Ovary (tissue), 3 donors: ENCODE measurements around the gene AGFG2.

Source experiments
- CTCF ChIP-seq, 3 donors: fragments of 450-650 bp in 2 of 3; fragments of 200-600 bp in 1 of 3; IDR thresholded peaks; one replicate each; pipeline versions ENCODE4 v1.5.1 to v1.8.0; 2016 to 2022; ENCODE audit warnings: antibody characterized with exemption in 3 of 3, mild to moderate bottlenecking in 1 of 3
- EP300 ChIP-seq: sonication (generic); formaldehyde crosslinking; IDR thresholded peaks from one replicate; pipeline ENCODE4 v1.6.1; 2017; ENCODE audit warnings: antibody characterized with exemption
- POLR2A ChIP-seq: fragments of 450-650 bp; IDR thresholded peaks from one replicate; pipeline ENCODE4 v1.6.1; 2017; ENCODE audit warnings: antibody characterized with exemption, mild to moderate bottlenecking, moderate library complexity
- donor health status: DM: no; HTN: no; CAD: no.

GRCh38 chr7:100532165-100533022 lies 6.6 kb upstream of the AGFG2 start:
- TF ChIP-seq CTCF (IDR thresholded peaks at IDR 0.05) = no peak
- TF ChIP-seq POLR2A = no peak
- no peak for TF ChIP-seq EP300
